Middle frontal gyrus (tissue), 1 donor: ENCODE measurements around the gene SERPINE3.

Source experiments
- DNase-seq: peaks from one replicate; pipeline ENCODE4 v3.0.0-alpha.2; 2015; ENCODE audit warnings: low spot score; ENCODE audit errors: extremely low spot score

The SERPINE3 gene

GRCh38 chr13:51339354-51339753 lies at the start of gene SERPINE3:
Gene SERPINE3, plus strand, starts transcription at chr13:51339691. Its CDS starts 1,401 bp downstream, at chr13:51341092.
- no peak for DNase-seq

GRCh38 chr13:51291341-51291740 lies 48.1 kb upstream of the SERPINE3 start:
- no peak for DNase-seq

GRCh38 chr13:51292000-51292565 lies 47.4 kb upstream of the SERPINE3 start:
- DNase-seq: no peak

GRCh38 chr13:51297556-51297955 lies 41.9 kb upstream of the SERPINE3 start:
- no peak for DNase-seq

- no peak for DNase-seq
Observed at GRCh38 chr13:51298812-51299211, 40.7 kb upstream of the SERPINE3 start.

GRCh38 chr13:51303063-51303552 lies 36.4 kb upstream of the SERPINE3 start:
- DNase-seq: no peak

- DNase-seq: no peak
Observed at GRCh38 chr13:51303882-51304281, 35.6 kb upstream of the SERPINE3 start.

- DNase-seq: no peak
Observed at GRCh38 chr13:51305271-51305967, 34.1 kb upstream of the SERPINE3 start.

- no peak for DNase-seq
Observed at GRCh38 chr13:51308781-51309180, 30.7 kb upstream of the SERPINE3 start.

- DNase-seq: no peak
Observed at GRCh38 chr13:51311231-51311630, 28.3 kb upstream of the SERPINE3 start.

- no peak for DNase-seq
Observed at GRCh38 chr13:51311957-51312520, 27.5 kb upstream of the SERPINE3 start.

GRCh38 chr13:51313619-51314018 lies 25.9 kb upstream of the SERPINE3 start:
- DNase-seq: no peak

- no peak for DNase-seq
Observed at GRCh38 chr13:51317262-51317661, 22.2 kb upstream of the SERPINE3 start.

- DNase-seq: no peak
Observed at GRCh38 chr13:51318015-51318414, 21.5 kb upstream of the SERPINE3 start.

GRCh38 chr13:51318876-51319275 lies 20.6 kb upstream of the SERPINE3 start:
- DNase-seq: no peak

GRCh38 chr13:51321836-51322235 lies 17.7 kb upstream of the SERPINE3 start:
- no peak for DNase-seq

- DNase-seq: no peak
Observed at GRCh38 chr13:51322826-51323225, 16.7 kb upstream of the SERPINE3 start.

GRCh38 chr13:51323824-51324511 lies 15.5 kb upstream of the SERPINE3 start:
- no peak for DNase-seq

- DNase-seq: no peak
Observed at GRCh38 chr13:51324714-51325420, 14.6 kb upstream of the SERPINE3 start.

- no peak for DNase-seq
Observed at GRCh38 chr13:51325837-51326236, 13.7 kb upstream of the SERPINE3 start.

- DNase-seq: no peak
Observed at GRCh38 chr13:51326777-51327176, 12.7 kb upstream of the SERPINE3 start.
